Activated naive CD4-positive, alpha-beta T cell treated with anti-CD3 and anti-CD28 coated beads, Interleukin-2, amount 50 U/mL, for 16 hours (primary cell): Measurements from ENCODE around the gene HIRA.
"Not testable (repeated sequence)": the region's sequence is repeated elsewhere in the genome, so short reads cannot be mapped to it uniquely, and the experiment has no call there.

Experiments used
- DNase-seq: peaks from one replicate; pipeline ENCODE4 v3.0.0-alpha.2; 2020

The HIRA gene

GRCh38 chr22:19382240-19382639, 49.3 kb downstream of the HIRA start:
- no peak for DNase-seq

GRCh38 chr22:19378344-19378674, 53.2 kb downstream of the HIRA start:
- no peak for DNase-seq

GRCh38 chr22:19377565-19378343, 53.8 kb downstream of the HIRA start:
- no peak for DNase-seq

GRCh38 chr22:19376971-19377370, 54.6 kb downstream of the HIRA start:
- no peak for DNase-seq

GRCh38 chr22:19376247-19376646, 55.3 kb downstream of the HIRA start:
- DNase-seq: no peak

DNA sequence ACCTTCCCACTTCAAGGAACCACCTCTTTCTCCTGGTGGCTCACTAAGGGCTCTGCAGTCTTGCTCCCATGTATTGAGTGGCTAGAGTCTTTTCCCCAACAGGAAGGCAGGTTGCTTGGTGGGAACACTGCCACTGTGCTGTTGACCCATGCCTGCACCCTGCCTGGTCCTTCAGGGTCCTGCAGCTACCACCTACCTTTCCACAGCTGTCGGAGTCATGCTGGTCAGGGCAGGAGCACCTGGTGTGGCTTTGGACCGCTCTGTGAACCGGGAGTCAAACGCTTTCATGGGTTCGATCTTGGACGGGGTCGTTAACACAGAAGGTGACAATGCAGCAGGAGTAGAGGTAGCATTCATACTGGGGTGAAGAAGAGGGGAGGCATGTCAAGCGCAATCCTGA, 56.1 kb downstream of the HIRA start:
- no peak for DNase-seq

- DNase-seq: no peak
Measured at GRCh38 chr22:19374410-19374809, 57.1 kb downstream of the HIRA start.

- no peak for DNase-seq
Measured at GRCh38 chr22:19373450-19373849, 58.1 kb downstream of the HIRA start.

DNA sequence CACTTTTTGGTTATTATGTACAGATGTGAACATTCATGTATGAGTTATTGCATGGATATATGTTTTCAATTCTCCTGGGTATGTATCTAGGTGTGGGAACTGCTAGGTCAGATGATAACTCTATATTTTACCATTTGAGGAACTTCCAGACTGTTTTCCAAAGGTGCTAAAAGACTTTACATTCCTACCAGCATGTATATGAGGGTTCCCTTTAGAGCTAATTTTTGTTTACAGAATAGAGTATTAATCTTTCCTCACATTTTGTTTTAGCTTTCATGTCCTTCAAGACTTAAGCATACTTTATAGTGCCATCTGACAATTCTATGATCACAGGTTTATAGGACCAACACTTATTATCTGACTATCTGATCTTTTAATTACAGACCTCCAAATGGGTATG, 59.6 kb downstream of the HIRA start:
- DNase-seq: no peak

- no peak for DNase-seq
Measured at GRCh38 chr22:19368876-19369275, 62.7 kb downstream of the HIRA start.

- no peak for DNase-seq
Measured at GRCh38 chr22:19367763-19368367, 63.7 kb downstream of the HIRA start.

- DNase-seq: not testable (repeated sequence)
Measured at GRCh38 chr22:19363541-19363940, 68.0 kb downstream of the HIRA start.

DNA sequence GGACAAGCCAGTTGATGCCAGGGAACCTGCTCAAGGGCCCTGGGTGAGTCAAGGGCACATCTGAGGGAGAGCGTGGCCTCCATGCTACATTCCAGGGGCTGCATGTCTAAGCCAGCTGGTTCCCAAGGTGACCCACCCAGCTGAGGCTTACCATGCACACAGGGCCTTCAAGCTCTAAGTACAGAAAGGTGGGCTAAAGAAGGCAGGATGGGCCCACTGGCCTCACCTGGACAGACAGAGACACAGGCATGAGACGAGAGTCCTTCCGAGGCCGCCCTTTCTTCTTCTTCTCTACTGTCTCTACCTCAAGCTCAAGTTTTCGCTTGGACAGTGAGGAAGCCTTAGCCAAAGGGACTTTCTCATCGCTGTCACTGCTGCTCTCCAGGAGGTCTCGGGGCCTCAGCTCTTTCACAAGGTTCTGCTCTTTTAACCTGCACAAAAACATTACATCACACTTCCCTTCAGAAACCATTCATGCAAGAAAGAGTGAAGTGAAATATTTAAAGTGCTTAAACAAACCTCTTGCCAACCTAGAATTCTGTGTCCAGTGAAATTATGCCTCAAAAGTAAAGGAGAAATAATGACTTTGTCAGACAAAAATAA, 69.9 kb downstream of the HIRA start:
- no peak for DNase-seq

GRCh38 chr22:19360862-19361261, 70.7 kb downstream of the HIRA start:
- no peak for DNase-seq

DNA sequence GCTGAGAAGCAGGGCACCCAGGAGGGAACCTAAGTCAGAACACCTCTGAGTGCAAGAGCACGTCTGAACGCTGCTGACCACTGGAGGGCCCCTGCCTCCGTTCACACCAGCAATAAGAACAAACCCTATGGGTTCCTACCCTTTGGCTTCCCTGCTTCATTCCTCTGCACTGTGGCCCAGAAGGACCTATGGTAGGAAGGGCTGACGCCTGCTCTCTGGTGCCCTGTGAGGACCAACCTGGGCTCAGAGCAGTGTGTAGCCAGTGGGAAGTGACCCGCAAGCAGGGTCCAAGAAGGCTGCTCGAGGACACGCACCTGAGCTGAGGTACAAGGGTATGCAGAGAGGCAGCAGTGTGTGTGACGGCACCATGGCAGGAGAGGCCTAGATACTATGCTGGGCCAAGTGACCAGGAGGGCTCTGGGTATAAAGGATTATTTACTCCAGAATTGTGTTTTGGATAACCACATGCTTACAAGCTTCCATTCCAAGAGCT, 71.2 kb downstream of the HIRA start:
- DNase-seq: no peak

DNA sequence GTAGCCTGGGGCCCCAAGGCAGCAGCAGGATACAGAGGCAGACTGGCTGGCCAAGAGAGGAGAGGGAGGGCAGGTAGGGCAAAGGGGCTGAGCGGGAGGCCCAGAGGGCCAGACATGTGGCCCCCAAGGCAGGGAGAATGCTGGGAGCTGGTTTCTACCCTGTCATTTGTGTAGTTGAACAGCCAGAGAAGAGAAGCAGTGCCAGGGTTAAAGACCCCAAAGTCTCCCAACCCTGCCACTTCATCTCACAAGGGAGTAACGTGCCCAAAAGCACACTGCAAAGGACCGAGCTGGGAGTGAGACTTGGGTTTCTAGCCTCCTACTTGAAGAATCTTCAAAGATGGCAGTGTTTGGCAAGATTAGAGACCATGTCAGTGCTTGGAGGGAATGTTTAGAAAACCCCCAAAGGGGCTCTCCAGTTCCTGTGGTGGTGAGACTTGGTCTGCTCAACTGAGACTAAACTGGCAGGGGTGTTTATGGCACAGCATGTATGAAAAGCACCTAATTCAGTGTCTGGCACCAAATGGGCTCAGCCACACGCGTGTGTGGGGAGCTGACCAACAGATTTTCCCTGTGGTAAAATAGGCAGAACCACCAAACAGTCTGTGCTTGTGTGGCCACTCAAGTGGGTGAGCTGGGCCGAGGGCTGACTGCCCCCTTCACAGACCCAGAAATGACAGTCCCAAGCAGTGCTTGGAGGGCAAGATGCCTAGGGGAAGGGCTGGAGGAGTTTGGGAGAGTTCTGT, 71.8 kb downstream of the HIRA start:
- no peak for DNase-seq

GRCh38 chr22:19358703-19359553, 72.6 kb downstream of the HIRA start:
- DNase-seq: no peak

DNA sequence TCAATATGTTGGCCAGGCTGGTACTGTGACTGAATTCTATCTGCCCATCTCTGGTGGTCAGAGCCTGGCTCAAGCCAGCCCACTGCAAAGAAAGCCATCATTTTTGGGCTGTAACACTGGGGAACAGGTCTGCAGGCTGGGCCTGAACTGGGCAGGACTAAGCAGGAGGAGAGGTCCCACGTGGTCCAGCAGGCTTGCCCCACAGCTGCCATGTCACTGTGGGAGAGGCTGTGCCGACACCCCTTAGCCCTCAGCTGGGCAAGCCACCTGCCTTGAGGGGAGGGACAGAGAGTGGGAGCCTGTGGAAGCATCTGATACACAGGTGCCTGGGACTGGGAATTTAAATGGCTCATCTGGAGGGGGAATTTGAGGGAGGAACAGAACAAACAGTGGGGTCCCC, 73.3 kb downstream of the HIRA start:
- no peak for DNase-seq

DNA sequence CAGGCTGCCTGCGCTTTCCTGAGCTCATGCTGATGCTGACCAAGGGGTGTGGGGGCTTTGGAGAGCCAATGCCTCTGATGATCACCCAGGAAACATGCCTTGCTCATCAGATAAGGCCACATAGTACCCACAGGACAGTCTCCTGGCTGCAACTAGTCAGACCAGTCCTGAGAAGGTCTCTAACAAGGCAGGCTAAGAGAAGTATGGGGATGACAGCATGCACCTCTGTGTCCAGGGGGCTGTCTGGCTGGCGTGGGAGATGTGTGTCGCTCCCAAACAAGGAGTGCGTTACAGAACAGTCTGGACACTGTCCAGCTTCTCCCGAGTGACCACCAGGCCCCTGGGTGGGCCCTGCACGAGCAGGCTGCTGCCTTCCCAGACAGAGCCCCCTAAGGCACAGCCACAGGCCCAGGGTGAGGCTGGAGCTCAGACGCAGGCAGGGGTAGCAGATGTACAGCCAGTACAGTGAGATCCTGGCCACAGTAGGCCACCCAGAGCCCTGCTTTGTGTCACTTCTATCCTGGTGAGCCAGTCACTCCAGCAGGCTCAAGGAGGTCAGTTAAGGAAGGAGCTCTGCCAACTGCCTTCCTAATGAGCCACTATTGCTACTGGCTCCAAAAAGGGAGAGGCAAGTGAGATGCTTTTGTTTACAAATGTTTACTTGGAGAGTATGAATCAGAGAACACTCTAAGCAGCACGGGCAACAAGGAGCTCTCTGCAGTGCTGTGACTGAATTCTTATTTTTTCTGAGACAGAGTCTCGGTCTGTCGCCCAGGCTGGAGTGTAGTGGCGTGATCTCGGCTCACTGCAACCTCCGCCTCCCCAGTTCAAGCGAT, 74.0 kb downstream of the HIRA start:
- no peak for DNase-seq

DNA sequence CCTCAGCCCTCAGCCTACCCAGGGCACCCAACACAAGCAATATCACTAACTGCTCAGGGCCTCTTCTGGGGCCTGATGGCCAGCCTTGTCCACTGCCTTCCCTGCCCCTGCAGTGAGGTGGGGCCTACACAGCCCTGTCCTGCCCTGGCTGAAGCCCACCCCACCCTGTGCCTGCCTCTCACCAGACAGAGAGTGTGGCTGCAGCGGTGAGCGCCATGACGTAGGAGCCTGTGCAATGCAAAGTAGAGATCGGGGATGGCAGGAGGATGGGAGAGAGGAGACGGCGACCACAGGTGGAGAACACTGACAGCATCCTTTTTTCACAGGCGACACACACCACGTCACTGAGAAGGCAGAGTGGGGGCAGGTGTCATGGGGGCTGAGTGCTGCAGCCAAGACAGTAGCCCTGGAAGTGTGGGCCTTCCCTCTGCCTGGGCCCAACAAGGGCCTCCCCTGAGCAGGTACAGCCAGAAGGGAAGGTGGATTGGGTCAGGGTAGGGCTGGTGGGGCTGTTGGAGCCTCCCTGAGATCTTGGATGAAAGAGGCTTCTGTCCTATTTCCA, 74.7 kb downstream of the HIRA start:
- DNase-seq: no peak

DNA sequence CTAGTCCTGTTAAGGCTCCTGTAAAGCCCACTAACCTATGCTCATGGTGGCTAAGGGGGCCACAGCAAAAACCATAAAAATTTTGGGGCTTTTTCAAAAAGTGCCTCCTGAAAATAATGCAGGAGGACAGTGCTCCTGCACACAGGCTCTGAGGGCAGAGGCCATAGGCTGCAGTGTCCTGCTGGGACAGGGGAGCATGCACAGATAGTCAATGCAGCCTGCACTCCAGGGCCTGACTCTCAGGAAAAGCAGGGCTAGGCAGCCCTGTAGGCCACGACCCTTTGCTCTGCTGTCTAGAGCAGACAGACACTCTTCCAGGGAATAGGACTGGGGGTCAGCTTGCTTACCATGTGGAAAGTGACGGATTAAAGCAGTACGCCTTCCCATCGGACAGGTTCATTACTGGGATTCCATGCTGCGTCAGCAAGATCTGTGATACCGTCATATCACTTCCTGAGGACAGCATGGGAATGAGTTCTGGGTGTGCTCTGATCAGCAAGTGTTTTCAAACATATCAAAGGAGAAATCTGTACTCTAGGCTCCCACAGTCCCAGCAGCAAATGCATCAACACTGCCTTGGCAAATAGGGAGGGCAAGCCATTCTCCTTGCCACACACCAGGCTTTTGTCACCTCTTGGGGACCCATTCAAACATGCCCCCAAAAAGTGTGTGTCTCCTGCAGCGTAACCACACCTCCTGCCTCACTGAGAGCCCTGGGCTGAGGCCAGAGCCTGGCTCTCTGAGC, 75.9 kb downstream of the HIRA start:
- no peak for DNase-seq
